K562 (cell line): ENCODE data around the gene LAMA2. TPM values are rescaled to one million over a fixed set of nuclear protein-coding genes. Genes with fewer than 3 reads are reported as not detected.

ENCODE experiments used
- ATAC-seq: fragments of 200-7000 bp; cut with Tn5 transposase; 3 replicates; pipeline ENCODE4 v1.9.1; 2020; ENCODE audit warnings: moderate library complexity
- BruUV-seq: library from RNA; stranded (reverse); fragments of 400-500 nt; replicated peaks from 2 replicates; lab custom pipeline; 2021; lab: Mats Ljungman, UMichigan
- CTCF ChIA-PET: fragments of 300-600 bp; formaldehyde crosslinking; extraction: SDS; loops from one replicate; lab custom pipeline; 2021; ENCODE audit warnings: low intra/inter-chr PET ratio; lab: Yijun Ruan, JAX
- POLR2A ChIA-PET: fragments of 300-600, 350-650 bp; sonication (Branson Sonifier 250); formaldehyde crosslinking; extraction: SDS; loops from one replicate; lab custom pipeline; 2021; ENCODE audit warnings: antibody characterized with exemption, inconsistent platforms; lab: Yijun Ruan, JAX
- DNase-seq, 4 experiments: peaks; one replicate each; pipeline versions ENCODE4 v3.0.0 to v3.0.0-alpha.2; 2011 to 2018; ENCODE audit warnings: low spot score in 3 of 4, mixed read lengths in 3 of 4; ENCODE audit errors: extremely low read depth in 1 of 4
- FAIRE-seq: peaks from 2 replicates; lab custom pipeline; 2011; peaks lifted over from hg19 to GRCh38; lab: Jason Lieb, UNC
- H2AFZ ChIP-seq: 2 replicates; pipeline ENCODE4 v1.6.0; 2011; ENCODE audit warnings: low read depth, low read length, control low read depth, inconsistent platforms
- H3K27ac ChIP-seq: fragments of 200-600 bp; 3 replicates; pipeline ENCODE4 v1.8.0; 2011; ENCODE audit warnings: low read depth, mild to moderate bottlenecking, control low read depth, inconsistent platforms, low read length, moderate library complexity, mixed read lengths; ENCODE audit errors: extremely low read depth
- H3K27me3 ChIP-seq, 2 experiments: fragments of 300-600 bp in 1 of 2; 2 replicates in 1 of 2; 3 replicates in 1 of 2; pipeline versions ENCODE4 v1.6.0 to v1.8.0; 2011; ENCODE audit warnings: inconsistent platforms in 2 of 2, low read length in 2 of 2, mild to moderate bottlenecking in 1 of 2, mixed read lengths in 1 of 2, moderate library complexity in 1 of 2; ENCODE audit not compliant: control insufficient read depth in 2 of 2, insufficient read depth in 2 of 2
- H3K36me3 ChIP-seq: fragments of 300-600 bp; 3 replicates; pipeline ENCODE4 v1.8.0; 2011; ENCODE audit warnings: mild to moderate bottlenecking, low read length, inconsistent platforms; ENCODE audit not compliant: control insufficient read depth, insufficient read depth
- H3K4me1 ChIP-seq, 2 experiments: fragments of 200-600 bp in 1 of 2; replicated peaks in 1 of 2; 2 replicates in 1 of 2; 3 replicates in 1 of 2; pipeline versions ENCODE4 v1.5.1 to v1.8.0; 2011; ENCODE audit warnings: inconsistent platforms in 2 of 2, low read length in 2 of 2, mild to moderate bottlenecking in 1 of 2, mixed read lengths in 1 of 2, moderate library complexity in 1 of 2; ENCODE audit not compliant: control insufficient read depth in 2 of 2, insufficient read depth in 2 of 2
- H3K4me2 ChIP-seq: 2 replicates; pipeline ENCODE4 v1.6.1; 2011; ENCODE audit warnings: low read length, control low read depth, inconsistent platforms, mixed read lengths; ENCODE audit not compliant: insufficient read depth
- H3K4me3 ChIP-seq: fragments of 200-600 bp; sonication (generic), shearing (Covaris generic); 2 replicates; pipeline ENCODE4 v1.5.1; 2016; ENCODE audit warnings: control low read depth, inconsistent platforms
- H3K79me2 ChIP-seq: fragments of 200-600 bp; 3 replicates; pipeline ENCODE4 v1.8.0; 2011; ENCODE audit warnings: low read length, inconsistent platforms; ENCODE audit not compliant: control insufficient read depth, insufficient read depth
- H3K9ac ChIP-seq, 2 experiments: 2 replicates each; pipeline versions ENCODE4 v1.6.0 to v1.6.1; 2011; ENCODE audit warnings: low read depth in 2 of 2, low read length in 2 of 2, control low read depth in 1 of 2, inconsistent platforms in 1 of 2, mild to moderate bottlenecking in 1 of 2, mixed read lengths in 1 of 2; ENCODE audit not compliant: insufficient read depth in 1 of 2
- H3K9me1 ChIP-seq: one replicate; pipeline ENCODE4 v1.6.0; 2011; ENCODE audit warnings: inconsistent platforms, mild to moderate bottlenecking, low read length, moderate library complexity; ENCODE audit not compliant: control insufficient read depth, insufficient read depth
- H3K9me3 ChIP-seq: replicated peaks from 2 replicates; pipeline ENCODE4 v1.5.1; 2011; ENCODE audit warnings: low read depth, low read length, inconsistent platforms; ENCODE audit not compliant: control insufficient read depth, insufficient read depth
- H4K20me1 ChIP-seq: replicated peaks from 2 replicates; pipeline ENCODE4 v1.6.1; 2011; ENCODE audit warnings: low read length, inconsistent platforms, mixed read lengths; ENCODE audit not compliant: control insufficient read depth, insufficient read depth
- ARID1B ChIP-seq: fragments of 450-650 bp; IDR thresholded peaks from 2 replicates; pipeline ENCODE4 v1.6.1; 2016; ENCODE audit warnings: antibody characterized with exemption, mild to moderate bottlenecking, inconsistent platforms
- ATF7 ChIP-seq: fragments of 450-650 bp; IDR thresholded peaks from 2 replicates; pipeline ENCODE4 v1.7.1; 2014; ENCODE audit warnings: mild to moderate bottlenecking, moderate library complexity
- ELF2 ChIP-seq: fragments of 250-450 bp; sonication (Bioruptor Pico); IDR thresholded peaks from 2 replicates; pipeline ENCODE4 v1.5.0; 2021; ENCODE audit warnings: mild to moderate bottlenecking
- MYBL2 ChIP-seq, 2 experiments: fragments of 450-650 bp in 1 of 2; sonication (generic) in 1 of 2; formaldehyde crosslinking in 1 of 2; IDR thresholded peaks; 2 replicates each; pipeline versions ENCODE4 v1.6.1 to v1.8.1; 2017 to 2022; ENCODE audit warnings: borderline replicate concordance in 1 of 2, inconsistent platforms in 1 of 2, low read depth in 1 of 2, mild to moderate bottlenecking in 1 of 2, missing genetic modification reagents in 1 of 2, moderate library complexity in 1 of 2
- NUFIP1 ChIP-seq: fragments of 450-650 bp; IDR thresholded peaks from 2 replicates; pipeline ENCODE4 v1.6.1; 2018; ENCODE audit not compliant: partially characterized antibody
- PHB2 ChIP-seq: fragments of 450-650 bp; IDR thresholded peaks from 2 replicates; pipeline ENCODE4 v1.6.1; 2017; ENCODE audit warnings: low read depth
- POU5F1 ChIP-seq: fragments of 150-350 bp; IDR thresholded peaks from 2 replicates; pipeline ENCODE4 v1.6.1; 2014; ENCODE audit warnings: borderline replicate concordance, low read length, low read depth, mild to moderate bottlenecking; ENCODE audit not compliant: partially characterized antibody
- ZFPM2 ChIP-seq: fragments of 250-450 bp; sonication (Bioruptor Pico); IDR thresholded peaks from 2 replicates; pipeline ENCODE4 v1.5.1; 2022; ENCODE audit warnings: mild to moderate bottlenecking
- ZNF23 ChIP-seq: fragments of 250-450 bp; sonication (Bioruptor Pico); IDR thresholded peaks from 2 replicates; pipeline ENCODE4 v1.4.0; 2020; ENCODE audit warnings: mild to moderate bottlenecking
- ZNF24 ChIP-seq: fragments of 450-650 bp; IDR thresholded peaks from 2 replicates; pipeline ENCODE4 v1.6.1; 2016
- ZNF3 ChIP-seq: fragments of 250-450 bp; sonication (Bioruptor Pico); IDR thresholded peaks from 2 replicates; pipeline ENCODE4 v1.5.0; 2021; ENCODE audit warnings: mild to moderate bottlenecking, moderate library complexity
- ZNF41 ChIP-seq: fragments of 250-450 bp; sonication (Bioruptor Pico); conservative IDR thresholded peaks from 2 replicates; pipeline ENCODE4 v1.4.0; 2020; ENCODE audit warnings: mild to moderate bottlenecking
- ZNF551 ChIP-seq: fragments of 250-450 bp; sonication (Bioruptor Pico); IDR thresholded peaks from 2 replicates; pipeline ENCODE4 v1.5.0; 2021; ENCODE audit warnings: mild to moderate bottlenecking, moderate library complexity
- ZNF586 ChIP-seq: fragments of 450-650 bp; formaldehyde crosslinking; conservative IDR thresholded peaks from 2 replicates; pipeline ENCODE4 v1.4.0; 2020; ENCODE audit warnings: mild to moderate bottlenecking, moderate library complexity
- WGBS: fragments of 100-300 bp; shearing (Covaris generic); methylation state at CpG from one replicate; pipeline ENCODE4 v1.1.6; 2016; ENCODE audit warnings: low coverage, mixed read lengths; ENCODE audit not compliant: insufficient coverage; ENCODE audit errors: missing lambda C conversion rate; 5-methylcytosine and 5-hydroxymethylcytosine counted together
- in situ Hi-C: fragments of 300-500 bp; cut with MboI; formaldehyde crosslinking; loops from 4 replicates; pipeline ENCODE4 v1.15.0; 2018; ENCODE audit warnings: inconsistent platforms, mixed read lengths
- intact Hi-C: fragments of 100-400 bp; cut with micrococcal nuclease; formaldehyde crosslinking; loops from 2 replicates; pipeline ENCODE4 v1.14.2; 2022
- polyA plus RNA-seq, 8 experiments: library from polyadenylated mRNA; depleted of rRNA in 4 of 8; stranded (reverse) in 5 of 8; unstranded in 3 of 8; fragments of >200 nt; fragmentation: Nextera tagmentation in 2 of 8; fragmentation: Illumina TruSeq in 1 of 8; extraction: Ambion mirVana in 2 of 8; extraction: Trizol in 1 of 8; gene quantifications; 2 replicates each; pipeline versions ENCODE4 v1.2.1 to v1.2.3, GENCODE V29; 2011 to 2014; ENCODE audit warnings: inconsistent platforms in 1 of 8, missing spikeins in 1 of 8
- total RNA-seq, 7 experiments: library from RNA; depleted of rRNA in 6 of 7; stranded (reverse); fragments of >200 nt in 6 of 7; fragmentation: Illumina TruSeq in 2 of 7; extraction: Trizol in 2 of 7; gene quantifications; 2 replicates each; pipeline versions ENCODE4 v1.2.1 to v1.2.3, GENCODE V29; 2011 to 2021; ENCODE audit warnings: low replicate concordance in 1 of 7
- TF ChIP-seq, protein P1 (sequence below): fragments of 450-650 bp; IDR thresholded peaks from 2 replicates; pipeline ENCODE4 v1.6.1; 2018; ENCODE audit not compliant: partially characterized antibody

LAMA2 gene
- total and polyA plus RNA-seq, 9 of the 15 experiments (the other 6 are each of a cell fraction or from before 2014, with no cell fraction given): 0.04 to 1.5 (median 0.36) TPM

- H3K36me3 ChIP-seq: no peaks in the 10 kb centered on the region
- DNase-seq (no peak), FAIRE-seq (no peak), ATAC-seq (no peak)
- H3K9ac ChIP-seq: no peak overlapping the region
- H3K27ac ChIP-seq: no peak overlapping the region
- intact Hi-C loops (no loop called here), in situ Hi-C loops (loop anchor here (10.0 kb wide), 1 partner anchor 531 kb away; no protein-coding TSS in a partner anchor)
- H3K4me3 ChIP-seq: no peak overlapping the region
- no peak overlapping the region for H3K4me2 ChIP-seq
- no peaks in the 10 kb centered on the region for H3K79me2 ChIP-seq
- no peaks in the 10 kb centered on the region for H4K20me1 ChIP-seq
- TF ChIP-seq MYBL2 (IDR thresholded peaks at IDR 0.05; ENCODE audit: low read depth) (no peak), MYBL2 (CRISPR knock-in tag; IDR thresholded peaks at IDR 0.05; ENCODE audit: borderline replicate concordance) (no peak), PHB2 (no peak), ELF2 (CRISPR knock-in tag) (no peak), ZNF551 (CRISPR knock-in tag) (no peak), ZNF41 (CRISPR knock-in tag) (no peak)
- CTCF ChIA-PET: no interaction called here
- H2AFZ ChIP-seq: no peak overlapping the region
- no peaks in the 10 kb centered on the region for H3K9me3 ChIP-seq
- POLR2A ChIA-PET: interaction anchor here (0.6 kb wide), 1 partner anchor 684 kb away, joined by 5 read pairs; no protein-coding TSS in a partner anchor
- H3K27me3 ChIP-seq: no peaks in the 10 kb centered on the region
- H3K9me1 ChIP-seq: no peaks in the 10 kb centered on the region
- H3K4me1 ChIP-seq: peaks cover 0 to 13% of the 10 kb centered on the region in 2 experiments; a peak in 3 of 5 replicates
- 42% methylated on average over 2 of the region's 2 CpGs for WGBS
- no TSS peak for BruUV-seq
These were observed 611.2 kb downstream of the LAMA2 start for GRCh38 chr6:129494099-129494498.

GRCh38 chr6:129494586-129494985, 611.6 kb downstream of the LAMA2 start:
- DNase-seq (no peak), ATAC-seq (no peak), FAIRE-seq (no peak)
- Histone ChIP-seq H3K4me1 (peaks cover 2 to 13% of the 10 kb centered on the region in 2 experiments; a peak in 3 of 5 replicates), H2AFZ (no peak overlapping the region), H3K4me3 (no peak overlapping the region), H3K79me2 (no peaks in the 10 kb centered on the region), H3K4me2 (no peak overlapping the region), H3K9ac (no peak overlapping the region), H3K9me3 (no peaks in the 10 kb centered on the region), H3K27ac (no peak overlapping the region), H3K36me3 (no peaks in the 10 kb centered on the region), H4K20me1 (no peaks in the 10 kb centered on the region), H3K9me1 (no peaks in the 10 kb centered on the region), H3K27me3 (no peaks in the 10 kb centered on the region)
- CTCF ChIA-PET: no interaction called here
- POLR2A ChIA-PET: interaction anchor here (0.6 kb wide), 1 partner anchor 684 kb away, joined by 5 read pairs; no protein-coding TSS in a partner anchor
- BruUV-seq: no TSS peak
- intact Hi-C loops: no loop called here
- in situ Hi-C loops: loop anchor here (10.0 kb wide), 1 partner anchor 530 kb away; no protein-coding TSS in a partner anchor
- TF ChIP-seq ZFPM2 (CRISPR knock-in tag) (no peak), NUFIP1 (no peak), ZNF3 (CRISPR knock-in tag) (no peak), ARID1B (no peak), ATF7 (no peak), ZNF24 (no peak), ZNF586 (CRISPR knock-in tag) (no peak), ZNF23 (no peak), POU5F1 (no peak)
- TF ChIP-seq, protein P1, sequence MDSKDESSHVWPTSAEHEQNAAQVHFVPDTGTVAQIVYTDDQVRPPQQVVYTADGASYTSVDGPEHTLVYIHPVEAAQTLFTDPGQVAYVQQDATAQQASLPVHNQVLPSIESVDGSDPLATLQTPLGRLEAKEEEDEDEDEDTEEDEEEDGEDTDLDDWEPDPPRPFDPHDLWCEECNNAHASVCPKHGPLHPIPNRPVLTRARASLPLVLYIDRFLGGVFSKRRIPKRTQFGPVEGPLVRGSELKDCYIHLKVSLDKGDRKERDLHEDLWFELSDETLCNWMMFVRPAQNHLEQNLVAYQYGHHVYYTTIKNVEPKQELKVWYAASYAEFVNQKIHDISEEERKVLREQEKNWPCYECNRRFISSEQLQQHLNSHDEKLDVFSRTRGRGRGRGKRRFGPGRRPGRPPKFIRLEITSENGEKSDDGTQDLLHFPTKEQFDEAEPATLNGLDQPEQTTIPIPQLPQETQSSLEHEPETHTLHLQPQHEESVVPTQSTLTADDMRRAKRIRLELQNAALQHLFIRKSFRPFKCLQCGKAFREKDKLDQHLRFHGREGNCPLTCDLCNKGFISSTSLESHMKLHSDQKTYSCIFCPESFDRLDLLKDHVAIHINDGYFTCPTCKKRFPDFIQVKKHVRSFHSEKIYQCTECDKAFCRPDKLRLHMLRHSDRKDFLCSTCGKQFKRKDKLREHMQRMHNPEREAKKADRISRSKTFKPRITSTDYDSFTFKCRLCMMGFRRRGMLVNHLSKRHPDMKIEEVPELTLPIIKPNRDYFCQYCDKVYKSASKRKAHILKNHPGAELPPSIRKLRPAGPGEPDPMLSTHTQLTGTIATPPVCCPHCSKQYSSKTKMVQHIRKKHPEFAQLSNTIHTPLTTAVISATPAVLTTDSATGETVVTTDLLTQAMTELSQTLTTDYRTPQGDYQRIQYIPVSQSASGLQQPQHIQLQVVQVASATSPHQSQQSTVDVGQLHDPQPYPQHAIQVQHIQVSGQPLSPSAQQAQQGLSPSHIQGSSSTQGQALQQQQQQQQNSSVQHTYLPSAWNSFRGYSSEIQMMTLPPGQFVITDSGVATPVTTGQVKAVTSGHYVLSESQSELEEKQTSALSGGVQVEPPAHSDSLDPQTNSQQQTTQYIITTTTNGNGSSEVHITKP: no peak
